Measurements from ENCODE around the gene TCHHL1. TPM values are rescaled to one million over a fixed set of nuclear protein-coding genes. Genes with fewer than 3 reads are reported as not detected.
A peak's percentile ranks its signal among the peaks of the same experiment; 100 is the strongest.

The TCHHL1 gene
- total RNA-seq (ENCODE audit: low replicate concordance) = 6.5 and 22.3 TPM in 2 replicates
- long read RNA-seq, transcript TCHHL1-201 (3 exons, 3,603 nt) = major isoform, 42 of 70 reads
- long read RNA-seq, partial matches to known transcripts = 1 of 70 reads
- long read RNA-seq, other reads (novel, unspliced or antisense) = 27 of 70 reads

DNA sequence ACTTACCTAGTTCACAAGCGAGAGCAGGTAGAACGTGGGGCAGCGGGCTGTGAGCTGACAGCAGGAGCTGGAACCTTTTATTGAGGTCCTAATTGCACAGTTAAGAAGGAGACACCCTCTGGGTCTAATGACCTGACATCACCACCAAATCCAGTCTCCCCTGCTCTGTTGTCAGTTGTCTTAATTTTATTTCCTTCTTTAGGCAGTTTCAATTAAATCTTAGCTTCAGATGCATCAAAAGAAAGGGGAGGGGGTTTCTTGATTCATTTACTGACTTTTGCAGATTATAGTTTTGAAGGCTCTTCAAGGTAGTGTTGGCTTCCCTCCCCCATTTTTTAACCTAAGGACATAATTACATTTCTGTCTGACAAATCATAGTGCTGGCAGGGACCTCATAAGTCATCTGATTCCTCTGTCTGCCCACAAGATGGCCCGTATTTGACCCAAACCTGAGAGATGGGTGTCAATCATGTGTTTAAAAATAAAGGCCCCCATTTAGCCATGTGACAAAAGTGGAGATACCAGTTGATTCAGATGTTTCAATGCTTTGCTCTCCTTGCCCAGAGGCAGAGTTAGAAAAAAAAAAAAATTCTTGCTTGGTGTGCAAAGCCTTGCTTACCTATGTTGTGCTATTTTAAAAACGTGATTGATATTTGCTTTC lies at the start of gene TCHHL1:
Gene TCHHL1 (minus strand): TSS at position 51 of the 661 bp plus-strand sequence. CDS start 921 bp downstream, outside the sequence.
- TF ChIP-seq CTCF (conservative IDR thresholded peaks at IDR 0.05) = no peak
- Mint-ChIP-seq H3K4me1 (ENCODE audit: unreplicated experiment) (no peaks in the 10 kb centered on the region), H3K27me3 (peaks cover 2% of the 10 kb centered on the region), H3K27ac (peak within 1 kb of the TSS; percentile 77), H3K4me3 (peak within 1 kb of the TSS; percentile 10), H3K9me3 (no peaks in the 10 kb centered on the region), H3K36me3 (no peaks in the 10 kb centered on the region)
- DNase-seq (ENCODE audit: extremely low spot score, unreplicated experiment) = no peak

GRCh38 chr1:152137215-152137614 lies 48.4 kb upstream of the TCHHL1 start:
- H3K9me3 Mint-ChIP-seq = no peaks in the 10 kb centered on the region
- no peak overlapping the region for H3K27ac Mint-ChIP-seq
- no peaks in the 10 kb centered on the region for H3K36me3 Mint-ChIP-seq
- no peaks in the 10 kb centered on the region for H3K4me1 Mint-ChIP-seq (ENCODE audit: unreplicated experiment)
- peaks cover 9% of the 10 kb centered on the region for H3K27me3 Mint-ChIP-seq
- no peak for DNase-seq (ENCODE audit: extremely low spot score, unreplicated experiment)
- H3K4me3 Mint-ChIP-seq = no peak overlapping the region
- no peak for TF ChIP-seq CTCF (conservative IDR thresholded peaks at IDR 0.05)

GRCh38 chr1:152130186-152130585 lies 41.3 kb upstream of the TCHHL1 start:
- peaks cover 34% of the 10 kb centered on the region for H3K27me3 Mint-ChIP-seq

GRCh38 chr1:152127673-152128072 lies 38.8 kb upstream of the TCHHL1 start:
- no peak for DNase-seq (ENCODE audit: extremely low spot score, unreplicated experiment)
- Mint-ChIP-seq H3K36me3 (no peaks in the 10 kb centered on the region), H3K4me3 (no peak overlapping the region), H3K27me3 (peaks cover 30% of the 10 kb centered on the region), H3K27ac (no peak overlapping the region), H3K4me1 (ENCODE audit: unreplicated experiment) (no peaks in the 10 kb centered on the region), H3K9me3 (no peaks in the 10 kb centered on the region)
- TF ChIP-seq CTCF (conservative IDR thresholded peaks at IDR 0.05) = no peak

More at GRCh38 chr1:152130186-152130585, 41.3 kb upstream of the TCHHL1 start:
- TF ChIP-seq CTCF (conservative IDR thresholded peaks at IDR 0.05) = no peak
- no peak overlapping the region for H3K4me3 Mint-ChIP-seq
- no peak overlapping the region for H3K27ac Mint-ChIP-seq
- H3K9me3 Mint-ChIP-seq = no peaks in the 10 kb centered on the region
- DNase-seq (ENCODE audit: extremely low spot score, unreplicated experiment) = no peak
- H3K4me1 Mint-ChIP-seq (ENCODE audit: unreplicated experiment) = no peaks in the 10 kb centered on the region
- H3K36me3 Mint-ChIP-seq = no peaks in the 10 kb centered on the region

DNA sequence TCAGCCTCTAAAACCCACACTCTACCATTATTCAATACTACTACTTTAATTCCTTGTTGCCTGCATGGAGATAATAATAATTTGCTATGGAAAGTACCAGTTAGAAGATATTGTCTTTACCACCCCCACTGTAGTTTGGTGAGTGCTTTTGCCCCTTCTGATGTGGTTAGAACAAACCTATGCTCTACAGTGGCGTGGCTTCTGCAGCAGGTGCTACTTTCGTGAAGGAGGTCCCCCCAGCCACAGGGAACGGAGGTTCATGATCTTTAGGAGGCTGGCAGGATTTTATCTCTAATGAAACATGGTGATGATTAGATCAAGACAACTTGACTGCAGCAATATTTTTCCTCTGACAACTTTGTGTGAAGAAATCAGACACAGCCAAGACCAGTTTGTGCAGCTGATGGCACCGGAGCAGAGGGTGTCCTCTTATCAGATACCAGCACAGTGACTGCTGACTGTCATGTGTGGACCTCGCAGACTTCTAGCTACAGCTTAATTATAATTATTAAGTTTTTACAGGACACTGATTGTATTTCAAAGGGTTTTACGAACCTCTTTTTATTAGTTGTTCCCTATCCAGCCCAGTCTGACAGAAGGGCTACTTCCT lies 37.1 kb upstream of the TCHHL1 start:
- no peaks in the 10 kb centered on the region for H3K4me1 Mint-ChIP-seq (ENCODE audit: unreplicated experiment)
- no peaks in the 10 kb centered on the region for H3K9me3 Mint-ChIP-seq
- no peak overlapping the region for H3K4me3 Mint-ChIP-seq
- peaks cover 36% of the 10 kb centered on the region for H3K27me3 Mint-ChIP-seq
- no peaks in the 10 kb centered on the region for H3K36me3 Mint-ChIP-seq
- TF ChIP-seq CTCF (conservative IDR thresholded peaks at IDR 0.05) = no peak
- DNase-seq (ENCODE audit: extremely low spot score, unreplicated experiment) = no peak
- no peak overlapping the region for H3K27ac Mint-ChIP-seq
